ENCODE results near the gene PCLO. TPM values are rescaled to one million over a fixed set of nuclear protein-coding genes. Genes with fewer than 3 reads are reported as not detected.
"Not testable (repeated sequence)": the region's sequence is repeated elsewhere in the genome, so short reads cannot be mapped to it uniquely, and the experiment has no call there.

PCLO gene
- polyA plus RNA-seq, 1 donor = 0.29 TPM

GRCh38 chr7:83054472-83054871 is 108.2 kb downstream of the PCLO start:
- no peak for DNase-seq (ENCODE audit: low read depth)

GRCh38 chr7:83053965-83054364 is 108.7 kb downstream of the PCLO start:
- DNase-seq (ENCODE audit: low read depth) = no peak

- DNase-seq (ENCODE audit: low read depth) = no peak
These were observed 122.2 kb downstream of the PCLO start for GRCh38 chr7:83040484-83040883.

GRCh38 chr7:83038787-83039186 is 123.9 kb downstream of the PCLO start:
- DNase-seq (ENCODE audit: low read depth) = no peak

- DNase-seq (ENCODE audit: low read depth) = no peak
These were observed 125.8 kb downstream of the PCLO start for GRCh38 chr7:83036721-83037380.

GRCh38 chr7:83036130-83036529 is 126.6 kb downstream of the PCLO start:
- DNase-seq (ENCODE audit: low read depth) = no peak

- no peak for DNase-seq (ENCODE audit: low read depth)
These were observed 130.5 kb downstream of the PCLO start for GRCh38 chr7:83032195-83032594.

- not testable (repeated sequence) for DNase-seq (ENCODE audit: low read depth)
These were observed 138.6 kb downstream of the PCLO start for GRCh38 chr7:83023817-83024665.

- no peak for DNase-seq (ENCODE audit: low read depth)
These were observed 141.7 kb downstream of the PCLO start for GRCh38 chr7:83021032-83021431.

- DNase-seq (ENCODE audit: low read depth) = no peak
These were observed 142.5 kb downstream of the PCLO start for GRCh38 chr7:83020161-83020560.

GRCh38 chr7:83015916-83016315 is 146.8 kb downstream of the PCLO start:
- DNase-seq (ENCODE audit: low read depth) = no peak

- DNase-seq (ENCODE audit: low read depth) = no peak
These were observed 148.1 kb downstream of the PCLO start for GRCh38 chr7:83014546-83014945.

GRCh38 chr7:83011954-83012353 is 150.7 kb downstream of the PCLO start:
- DNase-seq (ENCODE audit: low read depth) = no peak

GRCh38 chr7:83005410-83005809 is 157.3 kb downstream of the PCLO start:
- DNase-seq (ENCODE audit: low read depth) = no peak

- DNase-seq (ENCODE audit: low read depth) = no peak
These were observed 161.2 kb downstream of the PCLO start for GRCh38 chr7:83001362-83002040.

GRCh38 chr7:82998436-82998835 is 164.2 kb downstream of the PCLO start:
- no peak for DNase-seq (ENCODE audit: low read depth)

- DNase-seq (ENCODE audit: low read depth) = no peak
These were observed 177.4 kb downstream of the PCLO start for GRCh38 chr7:82985144-82985802.

- no peak for DNase-seq (ENCODE audit: low read depth)
These were observed 182.4 kb downstream of the PCLO start for GRCh38 chr7:82980130-82980788.

GRCh38 chr7:82975811-82976468 is 186.7 kb downstream of the PCLO start:
- DNase-seq (ENCODE audit: low read depth) = no peak

GRCh38 chr7:82972135-82972534 is 190.5 kb downstream of the PCLO start:
- DNase-seq (ENCODE audit: low read depth) = no peak
